IMR-90 (cell line): ENCODE measurements around the gene ACTA2. TPM values are rescaled to one million over a fixed set of nuclear protein-coding genes. Genes with fewer than 3 reads are reported as not detected.

Experiments
- ATAC-seq: fragments of 200-7000 bp; cut with Tn5 transposase; 2 replicates; pipeline ENCODE4 v1.9.1; 2020; ENCODE audit warnings: low read depth, mild to moderate bottlenecking, moderate library complexity
- BruUV-seq: library from RNA; stranded (reverse); fragments of 400-500 nt; replicated peaks from 2 replicates; lab custom pipeline; 2021; lab: Mats Ljungman, UMichigan
- CTCF ChIA-PET: fragments of 300-600 bp; formaldehyde crosslinking; extraction: SDS; loops from one replicate; lab custom pipeline; 2021; ENCODE audit warnings: antibody characterized with exemption; lab: Yijun Ruan, JAX
- POLR2A ChIA-PET: fragments of 300-600 bp; sonication (Branson Sonifier 250); formaldehyde crosslinking; loops from one replicate; lab custom pipeline; 2022; ENCODE audit warnings: antibody characterized with exemption; ENCODE audit not compliant: unreplicated experiment; lab: Charles Lee
- DNase-seq: peaks from one replicate; pipeline ENCODE4 v3.0.0; 2013
- H2AFZ ChIP-seq: replicated peaks from 2 replicates; pipeline ENCODE3; 2013; ENCODE audit warnings: low read length, mild to moderate bottlenecking; ENCODE audit not compliant: poor library complexity
- H2AK5ac ChIP-seq: 2 replicates; pipeline ENCODE4 v1.6.1; 2013; ENCODE audit warnings: low read depth, low read length, inconsistent platforms
- H2AK9ac ChIP-seq: replicated peaks from 2 replicates; pipeline ENCODE3; 2013; ENCODE audit warnings: mild to moderate bottlenecking, low read depth, low read length, moderate library complexity; ENCODE audit not compliant: poor library complexity
- H2BK120ac ChIP-seq: 2 replicates; pipeline ENCODE4 v1.6.1; 2013; ENCODE audit warnings: low read depth, low read length, inconsistent platforms
- H2BK15ac ChIP-seq: 3 replicates; pipeline ENCODE4 v1.6.1; 2013; ENCODE audit warnings: low read depth, low read length, inconsistent platforms
- H2BK20ac ChIP-seq: 2 replicates; pipeline ENCODE4 v1.6.1; 2013; ENCODE audit warnings: low read depth, mild to moderate bottlenecking, inconsistent platforms, low read length, moderate library complexity
- H2BK5ac ChIP-seq: 2 replicates; pipeline ENCODE4 v1.6.1; 2013; ENCODE audit warnings: mild to moderate bottlenecking, low read depth, low read length, inconsistent platforms; ENCODE audit not compliant: poor library complexity, severe bottlenecking
- H3K14ac ChIP-seq: replicated peaks from 2 replicates; pipeline ENCODE4 v1.6.1; 2013; ENCODE audit warnings: low read depth, low read length, inconsistent platforms
- H3K18ac ChIP-seq: 2 replicates; pipeline ENCODE4 v1.6.1; 2013; ENCODE audit warnings: low read depth, low read length, control low read depth
- H3K23ac ChIP-seq: 2 replicates; pipeline ENCODE4 v1.6.1; 2013; ENCODE audit warnings: low read depth, low read length, inconsistent platforms
- H3K27ac ChIP-seq: 2 replicates; pipeline ENCODE4 v1.5.1; 2013; ENCODE audit warnings: mild to moderate bottlenecking, control low read depth, low read length; ENCODE audit not compliant: insufficient read depth
- H3K27me3 ChIP-seq: 2 replicates; pipeline ENCODE4 v1.6.1; 2013; ENCODE audit warnings: low read length; ENCODE audit not compliant: control insufficient read depth, insufficient read depth
- H3K36me3 ChIP-seq: 2 replicates; pipeline ENCODE4 v1.6.1; 2013; ENCODE audit warnings: low read length, mixed read lengths; ENCODE audit not compliant: control insufficient read depth, insufficient read depth
- H3K4ac ChIP-seq: 2 replicates; pipeline ENCODE4 v1.6.1; 2013; ENCODE audit warnings: low read depth, low read length, inconsistent platforms
- H3K4me1 ChIP-seq: 2 replicates; pipeline ENCODE4 v1.6.1; 2013; ENCODE audit warnings: low read length, mixed read lengths; ENCODE audit not compliant: control insufficient read depth, insufficient read depth
- H3K4me2 ChIP-seq: 2 replicates; pipeline ENCODE4 v1.6.1; 2013; ENCODE audit warnings: low read depth, mild to moderate bottlenecking, control low read depth, low read length, moderate library complexity
- H3K4me3 ChIP-seq: 2 replicates; pipeline ENCODE4 v1.5.1; 2013; ENCODE audit warnings: low read depth, mild to moderate bottlenecking, control low read depth, low read length, moderate library complexity; ENCODE audit not compliant: insufficient read depth
- H3K56ac ChIP-seq: 2 replicates; pipeline ENCODE4 v1.6.1; 2013; ENCODE audit warnings: low read length, inconsistent platforms; ENCODE audit not compliant: insufficient read depth; ENCODE audit errors: extremely low read depth
- H3K79me1 ChIP-seq, 2 experiments: 2 replicates each; pipeline ENCODE4 v1.6.1; 2013; ENCODE audit warnings: low read length in 2 of 2, inconsistent platforms in 1 of 2, low read depth in 1 of 2
- H3K9ac ChIP-seq: 2 replicates; pipeline ENCODE4 v1.6.1; 2013; ENCODE audit warnings: low read depth, low read length, control low read depth
- H3K9me1 ChIP-seq: 2 replicates; pipeline ENCODE4 v1.6.1; 2013; ENCODE audit warnings: low read length, inconsistent platforms; ENCODE audit not compliant: insufficient read depth
- H3K9me3 ChIP-seq: 2 replicates; pipeline ENCODE4 v1.6.1; 2013; ENCODE audit warnings: low read length; ENCODE audit not compliant: control insufficient read depth, insufficient read depth
- H4K20me1 ChIP-seq: 2 replicates; pipeline ENCODE4 v1.6.1; 2013; ENCODE audit warnings: low read length, inconsistent platforms; ENCODE audit not compliant: insufficient read depth
- H4K5ac ChIP-seq: 2 replicates; pipeline ENCODE4 v1.6.1; 2013; ENCODE audit warnings: mild to moderate bottlenecking, low read depth, low read length, control low read depth
- H4K8ac ChIP-seq, 2 experiments: 2 replicates each; pipeline ENCODE4 v1.6.1; 2013; ENCODE audit warnings: low read depth in 2 of 2, low read length in 2 of 2, control low read depth in 1 of 2, inconsistent platforms in 1 of 2
- H4K91ac ChIP-seq: 2 replicates; pipeline ENCODE4 v1.6.1; 2013; ENCODE audit warnings: low read depth, low read length, inconsistent platforms; ENCODE audit not compliant: insufficient read depth
- CEBPB ChIP-seq: IDR thresholded peaks from 2 replicates; pipeline ENCODE4 v1.6.1; 2012; ENCODE audit warnings: low read depth, low read length, improper control_type of control experiment
- ELK1 ChIP-seq: fragments of 150-350 bp; IDR thresholded peaks from 2 replicates; pipeline ENCODE4 v1.6.1; 2016; ENCODE audit warnings: low read depth, mild to moderate bottlenecking, low read length, moderate library complexity, borderline replicate concordance
- FOS ChIP-seq: fragments of 150-350 bp; IDR thresholded peaks from 2 replicates; pipeline ENCODE4 v1.6.1; 2016; ENCODE audit warnings: low read depth, low read length
- MAFK ChIP-seq: IDR thresholded peaks from 2 replicates; pipeline ENCODE4 v1.6.1; 2012; ENCODE audit warnings: low read depth, low read length, improper control_type of control experiment
- NFE2L2 ChIP-seq: fragments of 150-350 bp; IDR thresholded peaks from 2 replicates; pipeline ENCODE4 v1.6.1; 2016; ENCODE audit warnings: low read depth, mild to moderate bottlenecking, low read length
- RCOR1 ChIP-seq: IDR thresholded peaks from 2 replicates; pipeline ENCODE4 v1.6.1; 2012; ENCODE audit warnings: mild to moderate bottlenecking, low read length, improper control_type of control experiment; ENCODE audit not compliant: insufficient replicate concordance
- RFX5 ChIP-seq: IDR thresholded peaks from 2 replicates; pipeline ENCODE4 v1.8.0; 2012; ENCODE audit warnings: low read depth, mild to moderate bottlenecking, low read length, moderate library complexity
- WGBS, 2 experiments: methylation state at CpG; one replicate each; pipeline versions ENCODE4 v1.1.5 to v1.1.7; 2013; ENCODE audit warnings: missing lambda C conversion rate in 2 of 2; ENCODE audit not compliant: insufficient read length in 1 of 2; ENCODE audit errors: extremely low coverage in 2 of 2; 5-methylcytosine and 5-hydroxymethylcytosine counted together
- dilution Hi-C: fragments of 300-500 bp; cut with HindIII; formaldehyde crosslinking; loops from one replicate; pipeline ENCODE4 v1.14.3; 2018; ENCODE audit warnings: low sequenced_read_pairs; ENCODE audit not compliant: unreplicated experiment
- in situ Hi-C: fragments of 300-500 bp; cut with MboI; formaldehyde crosslinking; loops from 3 replicates; pipeline ENCODE4 v1.14.3; 2019; ENCODE audit warnings: low sequenced_read_pairs, inconsistent platforms, mixed read lengths
- intact Hi-C: fragments of 100-400 bp; cut with micrococcal nuclease; formaldehyde crosslinking; loops from 2 replicates; pipeline ENCODE4 v1.10.0; 2022
- polyA plus RNA-seq, 3 experiments: library from polyadenylated mRNA; depleted of rRNA; stranded (reverse); fragments of >200 nt; gene quantifications; 2 replicates each; pipeline ENCODE4 v1.2.3, GENCODE V29; 2012; ENCODE audit warnings: low replicate concordance in 1 of 3
- total RNA-seq: library from RNA; depleted of rRNA; stranded (reverse); fragments of >200 nt; gene quantifications from 2 replicates; pipeline ENCODE4 v1.2.3, GENCODE V29; 2012

ACTA2 gene
- total and polyA plus RNA-seq, 2 of the 4 experiments (the other 2 are of a cell fraction) = 978 to 1,235 TPM

- Histone ChIP-seq H3K4me3 (no peak overlapping the region), H2BK20ac (no peak overlapping the region), H2BK120ac (no peak overlapping the region), H3K27ac (no peak overlapping the region), H4K91ac (no peak overlapping the region), H2BK15ac (no peak overlapping the region), H2BK5ac (no peak overlapping the region), H4K8ac (0 out of 4 replicates have a peak overlapping the region, but pooled peaks of 1 of the 2 experiments have one; percentile 2), H3K27me3 (no peaks in the 10 kb centered on the region), H2AFZ (no peak overlapping the region), H3K9me3 (no peaks in the 10 kb centered on the region), H3K23ac (no peak overlapping the region), H3K18ac (no peak overlapping the region), H3K9me1 (peaks cover 3% of the 10 kb centered on the region; the same call in 1 of the 2 replicates), H3K14ac (no peak overlapping the region), H3K36me3 (no peaks in the 10 kb centered on the region), H3K4me1 (peaks cover 12% of the 10 kb centered on the region), H3K4ac (no peak overlapping the region), H3K79me1 (peaks cover 8 to 45% of the 10 kb centered on the region in 2 experiments; a peak in 3 of 4 replicates), H3K4me2 (no peak overlapping the region), H4K5ac (no peak overlapping the region), H2AK5ac (no peak overlapping the region), H2AK9ac (no peak overlapping the region), H4K20me1 (no peaks in the 10 kb centered on the region), H3K56ac (no peak overlapping the region), H3K9ac (no peak overlapping the region)
- DNase-seq = no peak
- ChIA-PET POLR2A (no interaction called here), CTCF (interaction anchor here (0.6 kb wide), 1 partner anchor 120 kb away, joined by 4 read pairs; no protein-coding TSS in a partner anchor)
- ATAC-seq = no peak
- in situ Hi-C loops (no loop called here), intact Hi-C loops (no loop called here), dilution Hi-C loops (no loop called here)
- TF ChIP-seq RCOR1 (no peak), RFX5 (no peak), FOS (no peak), CEBPB (no peak), ELK1 (no peak), NFE2L2 (no peak), MAFK (no peak)
- BruUV-seq = no TSS peak
- WGBS, 2 experiments = no CpG with 5 or more reads among the region's 1 CpG
Observed at GRCh38 chr10:88964360-88964759, 11.8 kb upstream of the ACTA2 start.
